ENCODE results near the gene CDK17. TPM values are rescaled to one million over a fixed set of nuclear protein-coding genes. Genes with fewer than 3 reads are reported as not detected.
A peak's percentile ranks its signal among the peaks of the same experiment; 100 is the strongest.

CDK17 gene
- total and polyA plus RNA-seq, 2 donors from 2014 or later: 6.6 to 35.7 TPM

- H3K4me3 ChIP-seq (ENCODE audit: low read length in 3 of 3): peak overlapping the region in 2 of 3 donors; percentile 87 to 93
- FAIRE-seq (no peak), DNase-seq (no peak)
- no peaks in the 10 kb centered on the region for H3K27me3 ChIP-seq (ENCODE audit: control insufficient read depth, insufficient read depth, low read length)
- peak overlapping the region in 1 of 2 donors; percentile 85 for H3K27ac ChIP-seq (ENCODE audit: low read depth in 2 of 2, low read length in 2 of 2)
- no peak for TF ChIP-seq CTCF (IDR thresholded peaks at IDR 0.05; ENCODE audit: borderline replicate concordance, extremely low read depth, insufficient read depth)
- peak overlapping the region in 1 of 3 donors; percentile 94 for H3K9ac ChIP-seq (ENCODE audit: low read length in 3 of 3)
- H3K4me1 ChIP-seq (ENCODE audit: control insufficient read depth in 2 of 3, insufficient read depth in 2 of 3, low read depth in 1 of 3, low read length in 3 of 3): peaks cover 2 to 7% (median 2%) of the 10 kb centered on the region in 3 donors
- no peaks in the 10 kb centered on the region for H3K9me3 ChIP-seq (ENCODE audit: control insufficient read depth in 2 of 3, insufficient read depth in 1 of 3, low read length in 3 of 3)
- intact Hi-C loops (cut with DNase I): no loop called here
- no peaks in the 10 kb centered on the region for H3K36me3 ChIP-seq (ENCODE audit: control insufficient read depth in 2 of 3, insufficient read depth in 3 of 3, low read length in 3 of 3)
Observed at GRCh38 chr12:96397756-96398423, 2.3 kb downstream of the CDK17 start.

- no peak for TF ChIP-seq CTCF (IDR thresholded peaks at IDR 0.05; ENCODE audit: borderline replicate concordance, extremely low read depth, insufficient read depth)
- no peak for DNase-seq
- H3K9me3 ChIP-seq (ENCODE audit: control insufficient read depth in 2 of 3, insufficient read depth in 1 of 3, low read length in 3 of 3): no peaks in the 10 kb centered on the region
- H3K9ac ChIP-seq (ENCODE audit: low read length in 3 of 3): no peak overlapping the region
- H3K27me3 ChIP-seq (ENCODE audit: control insufficient read depth, insufficient read depth, low read length): no peaks in the 10 kb centered on the region
- no peak overlapping the region for H3K4me3 ChIP-seq (ENCODE audit: low read length in 3 of 3)
- H3K36me3 ChIP-seq (ENCODE audit: control insufficient read depth in 2 of 3, insufficient read depth in 3 of 3, low read length in 3 of 3): no peaks in the 10 kb centered on the region
- FAIRE-seq: no peak
- H3K27ac ChIP-seq (ENCODE audit: low read depth in 2 of 2, low read length in 2 of 2): no peak overlapping the region
- intact Hi-C loops (cut with DNase I): no loop called here
- peaks cover 2 to 7% (median 2%) of the 10 kb centered on the region in 3 donors for H3K4me1 ChIP-seq (ENCODE audit: control insufficient read depth in 2 of 3, insufficient read depth in 2 of 3, low read depth in 1 of 3, low read length in 3 of 3)
Observed at GRCh38 chr12:96396914-96397313, 3.3 kb downstream of the CDK17 start.

- Histone ChIP-seq H3K4me1 (ENCODE audit: control insufficient read depth in 2 of 3, insufficient read depth in 2 of 3, low read depth in 1 of 3, low read length in 3 of 3) (peaks cover 0 to 7% (median 0%) of the 10 kb centered on the region in 3 donors), H3K9me3 (ENCODE audit: control insufficient read depth in 2 of 3, insufficient read depth in 1 of 3, low read length in 3 of 3) (no peaks in the 10 kb centered on the region), H3K4me3 (ENCODE audit: low read length in 3 of 3) (no peak overlapping the region), H3K27ac (ENCODE audit: low read depth in 2 of 2, low read length in 2 of 2) (no peak overlapping the region), H3K9ac (ENCODE audit: low read length in 3 of 3) (no peak overlapping the region), H3K36me3 (ENCODE audit: control insufficient read depth in 2 of 3, insufficient read depth in 3 of 3, low read length in 3 of 3) (no peaks in the 10 kb centered on the region), H3K27me3 (ENCODE audit: control insufficient read depth, insufficient read depth, low read length) (no peaks in the 10 kb centered on the region)
- no peak for TF ChIP-seq CTCF (IDR thresholded peaks at IDR 0.05; ENCODE audit: borderline replicate concordance, extremely low read depth, insufficient read depth)
- intact Hi-C loops (cut with DNase I): no loop called here
- DNase-seq: no peak
- FAIRE-seq: no peak
Observed at GRCh38 chr12:96396209-96396608, 4.0 kb downstream of the CDK17 start.
